CD14-positive monocyte (primary cell): Measurements from ENCODE around the gene WDR43. TPM values are rescaled to one million over a fixed set of nuclear protein-coding genes. Genes with fewer than 3 reads are reported as not detected.
A peak's percentile ranks its signal among the peaks of the same experiment; 100 is the strongest.

Source experiments
- DNase-seq, 3 donors: peaks; one replicate each; pipeline ENCODE4 v3.0.0-alpha.2; 2011 to 2022
- H2AFZ ChIP-seq: 2 replicates; pipeline ENCODE4 v1.6.0; 2012; ENCODE audit warnings: mild to moderate bottlenecking, low read depth, low read length, inconsistent platforms; ENCODE audit not compliant: insufficient read depth, poor library complexity, severe bottlenecking
- H3K27ac ChIP-seq, 2 donors: 1 replicate in 1 of 2; 2 replicates in 1 of 2; pipeline ENCODE4 v1.5.1; 2012 to 2013; ENCODE audit warnings: low read length in 2 of 2, control low read depth in 1 of 2, inconsistent platforms in 1 of 2, low read depth in 1 of 2, mild to moderate bottlenecking in 1 of 2
- H3K27me3 ChIP-seq, 2 donors: one replicate each; pipeline versions ENCODE4 v1.6.0 to v1.6.1; 2011 to 2013; ENCODE audit warnings: low read length in 2 of 2; ENCODE audit not compliant: control insufficient read depth in 2 of 2, insufficient read depth in 2 of 2
- H3K36me3 ChIP-seq, 2 donors: replicated peaks in 1 of 2; 1 replicate in 1 of 2; 2 replicates in 1 of 2; pipeline versions ENCODE4 v1.5.1 to v1.6.1; 2012 to 2013; ENCODE audit warnings: low read length in 2 of 2, control low read depth in 1 of 2, inconsistent platforms in 1 of 2, mild to moderate bottlenecking in 1 of 2; ENCODE audit not compliant: insufficient read depth in 2 of 2, control insufficient read depth in 1 of 2
- H3K4me1 ChIP-seq, 2 donors: 1 replicate in 1 of 2; 2 replicates in 1 of 2; pipeline versions ENCODE4 v1.5.1 to v1.6.1; 2012 to 2013; ENCODE audit warnings: low read length in 2 of 2, control low read depth in 1 of 2, inconsistent platforms in 1 of 2, mild to moderate bottlenecking in 1 of 2, moderate library complexity in 1 of 2; ENCODE audit not compliant: insufficient read depth in 2 of 2, control insufficient read depth in 1 of 2
- H3K4me2 ChIP-seq: replicated peaks from 2 replicates; pipeline ENCODE3; 2012; ENCODE audit warnings: low read length, moderate library complexity, mild to moderate bottlenecking; ENCODE audit not compliant: poor library complexity, severe bottlenecking; ENCODE audit errors: extremely low read depth
- H3K4me3 ChIP-seq, 3 experiments: fragments of 200-600 bp in 1 of 3; sonication (generic) in 1 of 3; replicated peaks in 1 of 3; 1 replicate in 2 of 3; 2 replicates in 1 of 3; pipeline ENCODE4 v1.5.1; 2011 to 2013; ENCODE audit warnings: low read length in 3 of 3, mild to moderate bottlenecking in 3 of 3, control low read depth in 2 of 3, low read depth in 2 of 3, inconsistent platforms in 1 of 3, moderate library complexity in 1 of 3
- H3K79me2 ChIP-seq: 2 replicates; pipeline ENCODE4 v1.6.0; 2012; ENCODE audit warnings: mild to moderate bottlenecking, control low read depth, inconsistent platforms, low read length, moderate library complexity; ENCODE audit not compliant: insufficient read depth
- H3K9ac ChIP-seq: 2 replicates; pipeline ENCODE4 v1.6.0; 2017; ENCODE audit warnings: low read length, mild to moderate bottlenecking; ENCODE audit not compliant: insufficient read depth, poor library complexity, severe bottlenecking
- H3K9me3 ChIP-seq, 2 donors: replicated peaks in 1 of 2; 1 replicate in 1 of 2; 2 replicates in 1 of 2; pipeline versions ENCODE4 v1.5.1 to v1.6.1; 2012 to 2013; ENCODE audit warnings: low read length in 2 of 2, control low read depth in 1 of 2; ENCODE audit not compliant: control insufficient read depth in 1 of 2, insufficient read depth in 1 of 2
- H4K20me1 ChIP-seq: 2 replicates; pipeline ENCODE4 v1.6.0; 2012; ENCODE audit warnings: mild to moderate bottlenecking, low read length, control low read depth, moderate library complexity; ENCODE audit not compliant: insufficient read depth
- H3K27ac Mint-ChIP-seq, 7 donors: one replicate each; pipeline ENCODE4 v1.8.0; 2020; ENCODE audit warnings: mild to moderate bottlenecking in 7 of 7, mixed read lengths in 7 of 7, moderate library complexity in 6 of 7, inconsistent platforms in 2 of 7
- H3K27me3 Mint-ChIP-seq, 3 donors: one replicate each; pipeline ENCODE4 v1.8.0; 2021 to 2022; ENCODE audit warnings: low read depth in 3 of 3, mild to moderate bottlenecking in 3 of 3, mixed read lengths in 3 of 3, moderate library complexity in 3 of 3, inconsistent platforms in 1 of 3
- H3K36me3 Mint-ChIP-seq, 2 donors: one replicate each; pipeline ENCODE4 v1.8.0; 2020; ENCODE audit warnings: mixed read lengths in 2 of 2, inconsistent platforms in 1 of 2, mild to moderate bottlenecking in 1 of 2
- H3K4me1 Mint-ChIP-seq: one replicate; pipeline ENCODE4 v1.8.0; 2020; ENCODE audit warnings: mild to moderate bottlenecking, mixed read lengths
- H3K4me3 Mint-ChIP-seq, 2 donors: one replicate each; pipeline ENCODE4 v1.8.0; 2020; ENCODE audit warnings: mild to moderate bottlenecking in 2 of 2, mixed read lengths in 2 of 2, moderate library complexity in 1 of 2
- H3K9me3 Mint-ChIP-seq, 7 donors: one replicate each; pipeline ENCODE4 v1.8.0; 2020 to 2022; ENCODE audit warnings: mixed read lengths in 7 of 7, mild to moderate bottlenecking in 6 of 7, moderate library complexity in 6 of 7, inconsistent platforms in 2 of 7
- WGBS: methylation state at CpG from one replicate; pipeline ENCODE4 v1.1.5; 2013; ENCODE audit warnings: missing lambda C conversion rate; ENCODE audit not compliant: insufficient coverage; 5-methylcytosine and 5-hydroxymethylcytosine counted together
- intact Hi-C, 2 donors: fragments of 100-400 bp; cut with micrococcal nuclease; formaldehyde crosslinking; loops; one replicate each; pipeline versions ENCODE4 v1.15.0 to v1.15.1; 2023
- polyA plus RNA-seq, 3 donors: library from polyadenylated mRNA; depleted of rRNA in 1 of 3; unstranded in 2 of 3; stranded (reverse) in 1 of 3; fragments of 300-500 nt in 2 of 3; fragments of >200 nt in 1 of 3; fragmentation: Illumina TruSeq in 2 of 3; gene quantifications; 1 replicate in 2 of 3; 2 replicates in 1 of 3; pipeline ENCODE4 v1.2.3, GENCODE V29; 2012 to 2021
- TF ChIP-seq, protein P1 (sequence below): fragments of 200-600 bp; IDR thresholded peaks from one replicate; pipeline ENCODE4 v1.8.0; 2022; ENCODE audit warnings: antibody characterized with exemption, mild to moderate bottlenecking

WDR43 gene
- polyA plus RNA-seq, 3 donors: 12.2 to 19.2 (median 16.1) TPM

GRCh38 chr2:28981016-28981441, 86.6 kb downstream of the WDR43 start, which contains the start of gene TOGARAM2:
TSS of gene TOGARAM2 (plus strand) at chr2:28981298. CDS start at chr2:28994835, 13,537 bp downstream.
- no peaks in the 10 kb centered on the region for H3K9me3 ChIP-seq
- H3K79me2 ChIP-seq: no peaks in the 10 kb centered on the region
- Mint-ChIP-seq H3K9me3 (peaks cover 0 to 3% (median 0%) of the 10 kb centered on the region in 7 donors), H3K36me3 (no peaks in the 10 kb centered on the region), H3K4me3 (no peak within 1 kb of the TSS), H3K4me1 (no peaks in the 10 kb centered on the region), H3K27ac (peak within 1 kb of the TSS in 4 of 7 donors; percentile 35 to 56 (median 44)), H3K27me3 (peaks cover 0 to 1% (median 0%) of the 10 kb centered on the region in 3 donors)
- DNase-seq: no peak
- no peak within 1 kb of the TSS for H3K4me2 ChIP-seq
- WGBS: 94% methylated on average over 8 of the region's 10 CpGs
- intact Hi-C loops: loop anchor here in 1 of 2 donors (10.0 kb wide), 1 partner anchor 54 kb away; no protein-coding TSS in a partner anchor
- no peaks in the 10 kb centered on the region for H3K4me1 ChIP-seq
- no peaks in the 10 kb centered on the region for H3K36me3 ChIP-seq
- H3K27ac ChIP-seq: no peak within 1 kb of the TSS
- no peak within 1 kb of the TSS for H3K9ac ChIP-seq
- no peaks in the 10 kb centered on the region for H3K27me3 ChIP-seq
- H2AFZ ChIP-seq: no peak within 1 kb of the TSS
- TF ChIP-seq, protein P1, sequence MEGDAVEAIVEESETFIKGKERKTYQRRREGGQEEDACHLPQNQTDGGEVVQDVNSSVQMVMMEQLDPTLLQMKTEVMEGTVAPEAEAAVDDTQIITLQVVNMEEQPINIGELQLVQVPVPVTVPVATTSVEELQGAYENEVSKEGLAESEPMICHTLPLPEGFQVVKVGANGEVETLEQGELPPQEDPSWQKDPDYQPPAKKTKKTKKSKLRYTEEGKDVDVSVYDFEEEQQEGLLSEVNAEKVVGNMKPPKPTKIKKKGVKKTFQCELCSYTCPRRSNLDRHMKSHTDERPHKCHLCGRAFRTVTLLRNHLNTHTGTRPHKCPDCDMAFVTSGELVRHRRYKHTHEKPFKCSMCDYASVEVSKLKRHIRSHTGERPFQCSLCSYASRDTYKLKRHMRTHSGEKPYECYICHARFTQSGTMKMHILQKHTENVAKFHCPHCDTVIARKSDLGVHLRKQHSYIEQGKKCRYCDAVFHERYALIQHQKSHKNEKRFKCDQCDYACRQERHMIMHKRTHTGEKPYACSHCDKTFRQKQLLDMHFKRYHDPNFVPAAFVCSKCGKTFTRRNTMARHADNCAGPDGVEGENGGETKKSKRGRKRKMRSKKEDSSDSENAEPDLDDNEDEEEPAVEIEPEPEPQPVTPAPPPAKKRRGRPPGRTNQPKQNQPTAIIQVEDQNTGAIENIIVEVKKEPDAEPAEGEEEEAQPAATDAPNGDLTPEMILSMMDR: no peak
- H4K20me1 ChIP-seq: no peaks in the 10 kb centered on the region
- no peak within 1 kb of the TSS for H3K4me3 ChIP-seq

- H3K27ac ChIP-seq: no peak overlapping the region
- no peaks in the 10 kb centered on the region for H3K79me2 ChIP-seq
- TF ChIP-seq, protein P1: no peak
- Mint-ChIP-seq H3K27ac (peak overlapping the region in 3 of 7 donors; percentile 35 to 56 (median 46)), H3K27me3 (no peaks in the 10 kb centered on the region), H3K9me3 (peaks cover 0 to 3% (median 0%) of the 10 kb centered on the region in 7 donors), H3K4me1 (peaks cover 5% of the 10 kb centered on the region), H3K36me3 (no peaks in the 10 kb centered on the region), H3K4me3 (no peak overlapping the region)
- H3K4me3 ChIP-seq: no peak overlapping the region
- no peak for DNase-seq
- WGBS: 95% methylated on average over 9 of the region's 11 CpGs
- no peaks in the 10 kb centered on the region for H3K9me3 ChIP-seq
- no peak overlapping the region for H2AFZ ChIP-seq
- no peaks in the 10 kb centered on the region for H3K36me3 ChIP-seq
- H3K4me1 ChIP-seq: no peaks in the 10 kb centered on the region
- H3K27me3 ChIP-seq: no peaks in the 10 kb centered on the region
- no peak overlapping the region for H3K4me2 ChIP-seq
- no peak overlapping the region for H3K9ac ChIP-seq
- H4K20me1 ChIP-seq: no peaks in the 10 kb centered on the region
- intact Hi-C loops: loop anchor here in 1 of 2 donors (10.0 kb wide), 1 partner anchor 53 kb away; no protein-coding TSS in a partner anchor
These were observed 87.3 kb downstream of the WDR43 start for GRCh38 chr2:28981620-28982376.
